HCT116 (cell line): ENCODE data around the gene RAB3C. TPM values are rescaled to one million over a fixed set of nuclear protein-coding genes. Genes with fewer than 3 reads are reported as not detected.

ENCODE experiments used
- ATAC-seq: fragments of 200-7000 bp; cut with Tn5 transposase; 2 replicates; pipeline ENCODE4 v1.9.1; 2020; ENCODE audit warnings: mild to moderate bottlenecking, moderate library complexity
- BruUV-seq: library from RNA; stranded (reverse); fragments of 400-500 nt; replicated peaks from 2 replicates; lab custom pipeline; 2021; lab: Mats Ljungman, UMichigan
- CTCF ChIA-PET: fragments of 300-600 bp; sonication (Branson Sonifier 250); formaldehyde crosslinking; loops from one replicate; lab custom pipeline; 2021; ENCODE audit warnings: antibody characterized with exemption; lab: Charles Lee
- POLR2A ChIA-PET: fragments of 300-600, 350-600 bp; sonication (Branson Sonifier 250); formaldehyde crosslinking; loops from one replicate; lab custom pipeline; 2021; ENCODE audit warnings: antibody characterized with exemption; lab: Charles Lee
- RAD21 ChIA-PET, 2 experiments: fragments of 300-600 bp; sonication (Branson Sonifier 250); formaldehyde crosslinking; loops; one replicate each; lab custom pipeline; 2023; ENCODE audit warnings: low total read pairs in 2 of 2; ENCODE audit not compliant: uncharacterized antibody in 2 of 2, unreplicated experiment in 2 of 2, low non-redundant PET in 1 of 2; lab: Charles Lee
- DNase-seq: peaks from one replicate; pipeline ENCODE4 v3.0.0-alpha.2; 2010; ENCODE audit warnings: low read depth, low spot score
- H2AFZ ChIP-seq: fragments of 200-600 bp; shearing (Covaris generic), sonication (generic); 2 replicates; pipeline ENCODE4 v1.6.1; 2017; ENCODE audit warnings: low read depth, mixed run types, mixed read lengths, antibody characterized with exemption, low read length; ENCODE audit not compliant: poor library complexity, severe bottlenecking
- H3K27ac ChIP-seq: 2 replicates; pipeline ENCODE4 v1.5.1; 2012; ENCODE audit warnings: low read depth, low read length
- H3K27me3 ChIP-seq: fragments of 200-600 bp; sonication (generic); 2 replicates; pipeline ENCODE4 v1.6.1; 2016; ENCODE audit warnings: mixed run types, low read length, mixed read lengths; ENCODE audit not compliant: insufficient read depth
- H3K36me3 ChIP-seq, 2 experiments: fragments of 200-500 bp in 1 of 2; fragments of 200-600 bp in 1 of 2; sonication (Bioruptor generic) in 1 of 2; sonication (generic) in 1 of 2; 2 replicates each; pipeline versions ENCODE4 v1.5.1 to v1.6.1; 2014 to 2016; ENCODE audit warnings: low read length in 2 of 2, inconsistent platforms in 1 of 2, mixed read lengths in 1 of 2, mixed run types in 1 of 2; ENCODE audit not compliant: insufficient read depth in 2 of 2, control insufficient read depth in 1 of 2
- H3K4me1 ChIP-seq, 2 experiments: fragments of 200-600 bp in 1 of 2; sonication (generic) in 1 of 2; 2 replicates each; pipeline versions ENCODE4 v1.5.1 to v1.6.1; 2012 to 2017; ENCODE audit warnings: low read length in 2 of 2, inconsistent platforms in 1 of 2, mild to moderate bottlenecking in 1 of 2, mixed read lengths in 1 of 2, mixed run types in 1 of 2, moderate library complexity in 1 of 2; ENCODE audit not compliant: insufficient read depth in 2 of 2, control insufficient read depth in 1 of 2
- H3K4me2 ChIP-seq: fragments of 200-600 bp; sonication (generic); 2 replicates; pipeline ENCODE4 v1.6.1; 2017; ENCODE audit warnings: mixed run types, low read length, mixed read lengths
- H3K4me3 ChIP-seq, 2 experiments: fragments of 200-600 bp in 1 of 2; sonication (generic) in 1 of 2; replicated peaks in 1 of 2; 2 replicates each; pipeline ENCODE4 v1.5.1; 2011 to 2016; ENCODE audit warnings: low read length in 2 of 2, control low read depth in 1 of 2, low read depth in 1 of 2, mild to moderate bottlenecking in 1 of 2, mixed read lengths in 1 of 2, mixed run types in 1 of 2
- H3K79me2 ChIP-seq: fragments of 200-600 bp; sonication (generic); 2 replicates; pipeline ENCODE4 v1.6.1; 2017; ENCODE audit warnings: mild to moderate bottlenecking, mixed run types, low read length, moderate library complexity, mixed read lengths; ENCODE audit not compliant: insufficient read depth
- H3K9ac ChIP-seq: fragments of 200-600 bp; sonication (generic); 2 replicates; pipeline ENCODE4 v1.6.1; 2016; ENCODE audit warnings: low read length, mixed read lengths
- H3K9me2 ChIP-seq: fragments of 200-600 bp; sonication (generic), shearing (Covaris generic); 2 replicates; pipeline ENCODE4 v1.6.1; 2017; ENCODE audit warnings: mixed run types, mild to moderate bottlenecking, moderate library complexity; ENCODE audit not compliant: insufficient read depth
- H3K9me3 ChIP-seq, 2 experiments: fragments of 200-500 bp in 1 of 2; fragments of 200-600 bp in 1 of 2; sonication (Bioruptor generic) in 1 of 2; sonication (generic) in 1 of 2; 2 replicates each; pipeline ENCODE4 v1.6.1; 2014 to 2017; ENCODE audit warnings: low read length in 2 of 2, mixed read lengths in 2 of 2, inconsistent platforms in 1 of 2, low read depth in 1 of 2, mild to moderate bottlenecking in 1 of 2, mixed run types in 1 of 2, moderate library complexity in 1 of 2; ENCODE audit not compliant: control insufficient read depth in 1 of 2, insufficient read depth in 1 of 2
- H4K20me1 ChIP-seq: fragments of 200-600 bp; sonication (generic), shearing (Covaris generic); 2 replicates; pipeline ENCODE4 v1.6.1; 2017; ENCODE audit warnings: mixed run types, mild to moderate bottlenecking, moderate library complexity; ENCODE audit not compliant: insufficient read depth
- ATF3 ChIP-seq: IDR thresholded peaks from 2 replicates; pipeline ENCODE4 v1.6.1; 2012
- CBX3 ChIP-seq: IDR thresholded peaks from 2 replicates; pipeline ENCODE4 v1.6.1; 2012; ENCODE audit warnings: low read depth
- CEBPB ChIP-seq: IDR thresholded peaks from 2 replicates; pipeline ENCODE4 v1.6.1; 2012; ENCODE audit warnings: low read depth
- EZH2phosphoT487 ChIP-seq: fragments of 200-600 bp; IDR thresholded peaks from 2 replicates; pipeline ENCODE4 v1.6.1; 2018; ENCODE audit warnings: antibody characterized with exemption, borderline replicate concordance
- MAX ChIP-seq: IDR thresholded peaks from 2 replicates; pipeline ENCODE4 v1.6.1; 2012
- POLR2A ChIP-seq: IDR thresholded peaks from 2 replicates; pipeline ENCODE4 v1.7.0; 2011; ENCODE audit warnings: borderline replicate concordance; ENCODE audit not compliant: insufficient read depth, insufficient read length; ENCODE audit errors: extremely low read depth
- POLR2AphosphoS5 ChIP-seq: IDR thresholded peaks from 2 replicates; pipeline ENCODE4 v1.6.1; 2011; ENCODE audit warnings: mild to moderate bottlenecking, low read depth, low read length, moderate library complexity
- RAD21 ChIP-seq: IDR thresholded peaks from 2 replicates; pipeline ENCODE4 v1.6.1; 2012; ENCODE audit warnings: low read depth, mild to moderate bottlenecking
- SP1 ChIP-seq: IDR thresholded peaks from 2 replicates; pipeline ENCODE4 v1.6.1; 2012; ENCODE audit warnings: low read depth
- SRF ChIP-seq: IDR thresholded peaks from 2 replicates; pipeline ENCODE4 v1.6.1; 2012; ENCODE audit warnings: low read depth
- YY1 ChIP-seq: IDR thresholded peaks from 2 replicates; pipeline ENCODE4 v1.6.1; 2011; ENCODE audit warnings: low read length, low read depth, moderate library complexity, mild to moderate bottlenecking; ENCODE audit not compliant: insufficient replicate concordance; ENCODE audit errors: extremely low read depth
- ZBTB33 ChIP-seq: IDR thresholded peaks from 2 replicates; pipeline ENCODE4 v1.6.1; 2011; ENCODE audit warnings: mild to moderate bottlenecking, low read length, moderate library complexity; ENCODE audit not compliant: insufficient replicate concordance; ENCODE audit errors: extremely low read depth
- ZFX ChIP-seq: fragments of 450-650 bp; IDR thresholded peaks from 2 replicates; pipeline ENCODE4 v1.6.1; 2017
- ZNF274 ChIP-seq: fragments of 200-500 bp; sonication (Bioruptor generic); IDR thresholded peaks from 2 replicates; pipeline ENCODE4 v1.6.1; 2014; ENCODE audit warnings: mild to moderate bottlenecking, low read depth, low read length, inconsistent platforms
- intact Hi-C: fragments of 100-400 bp; cut with micrococcal nuclease; formaldehyde crosslinking; loops from 2 replicates; pipeline ENCODE4 v1.10.0; 2022
- total RNA-seq: library from RNA; stranded (reverse); gene quantifications from one replicate; pipeline ENCODE4 v1.2.1, GENCODE V29; 2021; ENCODE audit not compliant: unreplicated experiment

Gene RAB3C
- total RNA-seq, 1 experiment from 2014 or later: not detected

DNA sequence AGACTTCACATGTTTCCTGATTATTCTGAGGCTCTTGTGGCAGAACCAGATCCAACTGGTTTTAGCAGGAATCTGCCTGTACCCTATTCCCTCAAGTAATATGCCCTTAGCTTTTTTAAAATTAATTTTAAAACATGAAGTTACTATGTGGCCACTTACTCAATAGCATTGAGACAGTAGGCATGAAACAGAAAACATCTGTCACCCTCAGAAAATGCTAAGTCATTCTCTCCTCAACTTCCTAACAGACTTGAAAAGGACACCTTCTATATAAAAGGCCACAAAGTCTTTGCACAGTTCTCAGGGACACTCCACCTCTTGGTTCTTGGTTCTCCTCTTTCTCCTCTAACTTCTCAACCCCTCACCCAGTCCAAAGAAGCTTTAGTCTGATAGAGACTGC lies 277.8 kb downstream of the RAB3C start:
- Histone ChIP-seq H3K36me3 (no peaks in the 10 kb centered on the region), H3K4me3 (no peak overlapping the region), H3K9me3 (no peaks in the 10 kb centered on the region), H3K4me2 (no peak overlapping the region), H4K20me1 (no peaks in the 10 kb centered on the region), H3K27ac (no peak overlapping the region), H2AFZ (no peak overlapping the region), H3K79me2 (no peaks in the 10 kb centered on the region), H3K9me2 (no peaks in the 10 kb centered on the region), H3K27me3 (peaks cover 19% of the 10 kb centered on the region), H3K9ac (no peak overlapping the region), H3K4me1 (no peaks in the 10 kb centered on the region)
- CTCF ChIA-PET: no interaction called here
- RAD21 ChIA-PET: no interaction called here
- no peak for ATAC-seq
- POLR2A ChIA-PET: no interaction called here
- BruUV-seq: no TSS peak
- intact Hi-C loops: no loop called here
- TF ChIP-seq RAD21: no peak
- no peak for TF ChIP-seq ZBTB33
- no peak for TF ChIP-seq CEBPB
- no peak for DNase-seq

DNA sequence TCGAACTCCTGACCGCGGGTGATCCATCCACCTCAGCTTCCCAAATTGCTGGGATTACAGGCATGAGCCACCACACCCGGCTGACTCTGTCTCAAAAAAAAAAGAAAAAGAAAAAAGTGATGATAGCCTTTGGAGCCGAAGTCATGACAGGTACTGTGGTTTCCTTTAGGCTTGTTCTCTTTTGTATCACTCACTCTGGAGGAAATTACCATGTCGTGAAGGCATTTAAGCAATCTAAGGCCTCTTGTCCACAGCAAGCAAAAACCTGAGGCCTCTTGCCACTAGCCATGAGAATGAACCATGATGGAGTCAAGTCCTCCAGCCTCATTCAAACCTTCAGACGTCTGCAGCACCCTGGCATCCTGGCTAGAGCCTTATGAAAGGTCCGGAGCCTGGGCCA lies 286.1 kb downstream of the RAB3C start:
- H3K9me3 ChIP-seq: no peaks in the 10 kb centered on the region
- H3K79me2 ChIP-seq: no peaks in the 10 kb centered on the region
- H3K27me3 ChIP-seq: peaks cover 15% of the 10 kb centered on the region; the same call in 1 of the 2 replicates
- H3K36me3 ChIP-seq: no peaks in the 10 kb centered on the region
- H3K9me2 ChIP-seq: no peaks in the 10 kb centered on the region
- intact Hi-C loops: no loop called here
- RAD21 ChIA-PET: no interaction called here
- ATAC-seq: no peak
- POLR2A ChIA-PET: no interaction called here
- no peak overlapping the region for H3K27ac ChIP-seq
- CTCF ChIA-PET: no interaction called here
- H3K9ac ChIP-seq: no peak overlapping the region
- H4K20me1 ChIP-seq: no peaks in the 10 kb centered on the region
- H2AFZ ChIP-seq: no peak overlapping the region
- no peak overlapping the region for H3K4me2 ChIP-seq
- no peak overlapping the region for H3K4me3 ChIP-seq
- no peak for DNase-seq
- no TSS peak for BruUV-seq
- no peaks in the 10 kb centered on the region for H3K4me1 ChIP-seq
- TF ChIP-seq ZNF274 (no peak), EZH2phosphoT487 (no peak), YY1 (no peak), CBX3 (no peak), ATF3 (no peak), ZBTB33 (no peak), SP1 (no peak), MAX (no peak), POLR2A (no peak), ZFX (no peak), SRF (no peak), CEBPB (no peak), POLR2AphosphoS5 (no peak)
